CD4-positive, alpha-beta T cell (primary cell): Measurements from ENCODE around the gene VN1R5. TPM values are rescaled to one million over a fixed set of nuclear protein-coding genes. Genes with fewer than 3 reads are reported as not detected.
A peak's percentile ranks its signal among the peaks of the same experiment; 100 is the strongest.
"Not testable (repeated sequence)": the region's sequence is repeated elsewhere in the genome, so short reads cannot be mapped to it uniquely, and the experiment has no call there.

Experiments
- ATAC-seq: fragments of 200-7000 bp; cut with Tn5 transposase; one replicate; pipeline ENCODE4 v1.10.0; 2022; ENCODE audit warnings: mild to moderate bottlenecking; ENCODE audit not compliant: poor library complexity
- CTCF ChIA-PET: fragments of 350-600 bp; sonication (Branson Sonifier 250); formaldehyde crosslinking; loops from one replicate; lab custom pipeline; 2021; ENCODE audit warnings: antibody characterized with exemption, inconsistent platforms; lab: Charles Lee
- POLR2A ChIA-PET: fragments of 350-600 bp; sonication (Branson Sonifier 250); formaldehyde crosslinking; loops from one replicate; lab custom pipeline; 2021; ENCODE audit warnings: antibody characterized with exemption, inconsistent platforms; lab: Charles Lee
- DNase-seq, 14 experiments: peaks; one replicate each; pipeline ENCODE4 v3.0.0-alpha.2; 2013 to 2020; ENCODE audit warnings: mixed read lengths in 2 of 14
- H3K27ac ChIP-seq, 2 donors: one replicate each; pipeline versions ENCODE4 v1.5.1 to v1.7.0; 2013; ENCODE audit warnings: low read length in 2 of 2, low read depth in 1 of 2, mild to moderate bottlenecking in 1 of 2
- H3K27me3 ChIP-seq, 2 experiments: 1 replicate in 1 of 2; 2 replicates in 1 of 2; pipeline versions ENCODE4 v1.6.1 to v1.7.0; 2013; ENCODE audit warnings: low read length in 2 of 2, control low read depth in 1 of 2, mild to moderate bottlenecking in 1 of 2, moderate library complexity in 1 of 2; ENCODE audit not compliant: insufficient read depth in 2 of 2, control insufficient read depth in 1 of 2
- H3K36me3 ChIP-seq: one replicate; pipeline ENCODE4 v1.6.1; 2013; ENCODE audit warnings: low read length, control low read depth; ENCODE audit not compliant: insufficient read depth
- H3K4me1 ChIP-seq: one replicate; pipeline ENCODE4 v1.6.1; 2013; ENCODE audit warnings: low read length, control low read depth; ENCODE audit not compliant: insufficient read depth
- H3K4me3 ChIP-seq: one replicate; pipeline ENCODE4 v1.5.1; 2013; ENCODE audit warnings: mild to moderate bottlenecking, low read length, moderate library complexity
- H3K9me3 ChIP-seq, 2 experiments: 1 replicate in 1 of 2; 2 replicates in 1 of 2; pipeline versions ENCODE4 v1.6.1 to v1.7.0; 2013; ENCODE audit warnings: low read length in 2 of 2, mild to moderate bottlenecking in 2 of 2, control low read depth in 1 of 2, moderate library complexity in 1 of 2; ENCODE audit not compliant: control insufficient read depth in 1 of 2, insufficient read depth in 1 of 2
- H3K27ac Mint-ChIP-seq: one replicate; pipeline ENCODE4 v1.8.0; 2020; ENCODE audit warnings: mixed read lengths
- H3K27me3 Mint-ChIP-seq: one replicate; pipeline ENCODE4 v1.8.0; 2021; ENCODE audit warnings: mixed read lengths
- H3K36me3 Mint-ChIP-seq: one replicate; pipeline ENCODE4 v1.8.0; 2021; ENCODE audit warnings: low read depth, mixed read lengths
- H3K4me1 Mint-ChIP-seq: one replicate; pipeline ENCODE4 v1.8.0; 2021; ENCODE audit warnings: low read depth, mixed read lengths
- H3K4me3 Mint-ChIP-seq: one replicate; pipeline ENCODE4 v1.8.0; 2020; ENCODE audit warnings: mild to moderate bottlenecking, mixed read lengths
- H3K9me3 Mint-ChIP-seq: one replicate; pipeline ENCODE4 v1.8.0; 2020; ENCODE audit warnings: mixed read lengths
- CTCF ChIP-seq: fragments of 200-600 bp; IDR thresholded peaks from one replicate; pipeline ENCODE4 v1.8.0; 2022; ENCODE audit warnings: antibody characterized with exemption, mild to moderate bottlenecking
- intact Hi-C, 2 experiments: fragments of 100-400 bp; cut with DNase I in 1 of 2; cut with micrococcal nuclease in 1 of 2; formaldehyde crosslinking; loops; one replicate each; pipeline versions ENCODE4 v1.15.1 to v1.9.0; 2023 to 2025; cut with DNase I, micrococcal nuclease
- polyA plus RNA-seq, 2 donors: library from polyadenylated mRNA; unstranded; fragments of 120-200 nt; gene quantifications; one replicate each; pipeline ENCODE4 v1.2.1, GENCODE V29; 2013
- total RNA-seq, 174 experiments: library from RNA in 2 of 174; stranded (reverse) in 2 of 174; gene quantifications; one replicate each; pipeline ENCODE4 v1.2.3 and lab custom pipeline; 2021 to 2026

VN1R5 gene
- not detected for total RNA-seq
- not detected for polyA plus RNA-seq (2013, experiment 1 of 2)
- 0.04 TPM for polyA plus RNA-seq (2013, experiment 2 of 2)
- total RNA-seq (lab: John Stamatoyannopoulos, UW) = 0 to 0.13 (median 0) reads per million in 172 experiments

GRCh38 chr1:247255772-247256171 lies at the start of gene VN1R5:
TSS of gene VN1R5 (plus strand) at chr1:247256072.
- H3K9me3 ChIP-seq, H3K36me3 Mint-ChIP-seq, DNase-seq, H3K4me1 Mint-ChIP-seq, H3K27me3 Mint-ChIP-seq, H3K9me3 Mint-ChIP-seq, H3K36me3 ChIP-seq, intact Hi-C loops, CTCF ChIA-PET, H3K27ac ChIP-seq, H3K4me3 ChIP-seq, ATAC-seq, H3K4me1 ChIP-seq, H3K27me3 ChIP-seq, POLR2A ChIA-PET, H3K27ac Mint-ChIP-seq, H3K4me3 Mint-ChIP-seq: not testable (repeated sequence)

- H3K36me3 Mint-ChIP-seq = peaks cover 54% of the 10 kb centered on the region
- ChIA-PET CTCF (no interaction called here), POLR2A (interaction anchor here (0.8 to 1.5 kb wide), 5 partner anchors 16 to 277 kb away, joined by 3 to 10 read pairs (median 8); partner anchors contain the start of genes AHCTF1, ZNF496 and ZNF669)
- peak overlapping the region; percentile 98 for H3K4me3 Mint-ChIP-seq
- H3K27ac Mint-ChIP-seq = peak overlapping the region; percentile 96
- Histone ChIP-seq H3K4me1 (peaks cover 46% of the 10 kb centered on the region), H3K27ac (no peak overlapping the region), H3K27me3 (no peaks in the 10 kb centered on the region), H3K4me3 (peak overlapping the region; percentile 79), H3K36me3 (peaks cover 10% of the 10 kb centered on the region), H3K9me3 (peaks cover 0 to 3% of the 10 kb centered on the region in 2 experiments)
- intact Hi-C loops = loop anchor here (2.0 to 10.0 kb wide), 2 partner anchors 37 to 125 kb away; partner anchors contain the start of genes ZNF124 (in 1 of the 2) and ZNF496 (in 1 of the 2)
- DNase-seq (peak in 1 of 14 experiments; percentile 34), ATAC-seq (no peak)
- H3K27me3 Mint-ChIP-seq = no peaks in the 10 kb centered on the region
- no peaks in the 10 kb centered on the region for H3K9me3 Mint-ChIP-seq
- TF ChIP-seq CTCF = no peak
- H3K4me1 Mint-ChIP-seq = peaks cover 80% of the 10 kb centered on the region
Measured at GRCh38 chr1:247209396-247209795, 46.5 kb upstream of the VN1R5 start.

- peaks cover 78% of the 10 kb centered on the region for H3K4me1 Mint-ChIP-seq
- H3K27me3 ChIP-seq = no peaks in the 10 kb centered on the region
- intact Hi-C loops = loop anchor here (2.0 to 10.0 kb wide), 6 partner anchors 33 to 278 kb away; partner anchors contain the start of genes ZNF669 (in 2 of the 2), AHCTF1 (in 1 of the 2) and ZNF496 (in 1 of the 2)
- H3K27me3 Mint-ChIP-seq = no peaks in the 10 kb centered on the region
- H3K4me1 ChIP-seq = peaks cover 44% of the 10 kb centered on the region
- POLR2A ChIA-PET = interaction anchor here (0.6 to 1.6 kb wide), 12 partner anchors 10 to 278 kb away, joined by 3 to 10 read pairs (median 4); partner anchors contain the start of genes AHCTF1, NLRP3, ZNF496 and ZNF669
- peaks cover 9% of the 10 kb centered on the region for H3K36me3 ChIP-seq
- TF ChIP-seq CTCF = no peak
- H3K36me3 Mint-ChIP-seq = peaks cover 48% of the 10 kb centered on the region
- CTCF ChIA-PET = interaction anchor here (1.3 kb wide), 1 partner anchor 180 kb away, joined by 4 read pairs; no protein-coding TSS in a partner anchor
- DNase-seq (no peak), ATAC-seq (no peak)
- peak overlapping the region; percentile 96 for H3K27ac Mint-ChIP-seq
- peaks cover 0 to 3% of the 10 kb centered on the region in 2 experiments for H3K9me3 ChIP-seq
- H3K9me3 Mint-ChIP-seq = no peaks in the 10 kb centered on the region
- peak overlapping the region; percentile 79 for H3K4me3 ChIP-seq
- peak overlapping the region; percentile 63 to 79 for H3K27ac ChIP-seq
- peak overlapping the region; percentile 98 for H3K4me3 Mint-ChIP-seq
Measured at GRCh38 chr1:247210062-247210375, 45.9 kb upstream of the VN1R5 start.
